Erythroblast (primary cell): ENCODE measurements around the gene PTRHD1.

Experiments used
- GATA1 ChIP-seq: IDR thresholded peaks from 2 replicates; pipeline ENCODE4 v1.6.1; 2011; ENCODE audit warnings: low read depth, mild to moderate bottlenecking, control low read depth, low read length, moderate library complexity
- POLR2A ChIP-seq: IDR thresholded peaks from 2 replicates; pipeline ENCODE4 v1.6.1; 2011; ENCODE audit warnings: mild to moderate bottlenecking, low read length

DNA sequence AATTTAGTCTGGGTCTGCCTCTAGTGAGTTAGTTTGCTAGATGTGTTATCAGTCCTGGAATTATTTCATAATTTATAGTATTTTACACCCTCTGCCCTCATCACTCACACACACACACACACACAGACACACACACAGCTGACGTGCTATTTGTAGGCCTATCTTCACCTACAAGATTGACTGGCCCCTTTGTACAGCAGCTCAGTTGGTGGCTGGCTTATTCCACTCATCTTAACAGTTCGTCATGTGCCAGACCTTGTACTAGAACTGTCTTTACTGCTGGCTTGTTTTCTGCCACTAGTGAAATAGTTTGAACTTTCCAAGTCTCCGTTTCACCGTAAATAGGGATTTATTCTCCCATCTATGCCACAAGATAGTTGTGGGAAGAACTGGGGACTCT is 21.3 kb upstream of the PTRHD1 start:
- TF ChIP-seq POLR2A = no peak
- TF ChIP-seq GATA1 = no peak
